IMR-90 (cell line): ENCODE measurements around the gene CENPH. TPM values are rescaled to one million over a fixed set of nuclear protein-coding genes. Genes with fewer than 3 reads are reported as not detected.

Experiments
- ATAC-seq: fragments of 200-7000 bp; cut with Tn5 transposase; 2 replicates; pipeline ENCODE4 v1.9.1; 2020; ENCODE audit warnings: low read depth, mild to moderate bottlenecking, moderate library complexity
- BruUV-seq: library from RNA; stranded (reverse); fragments of 400-500 nt; replicated peaks from 2 replicates; lab custom pipeline; 2021; lab: Mats Ljungman, UMichigan
- CTCF ChIA-PET: fragments of 300-600 bp; formaldehyde crosslinking; extraction: SDS; loops from one replicate; lab custom pipeline; 2021; ENCODE audit warnings: antibody characterized with exemption; lab: Yijun Ruan, JAX
- POLR2A ChIA-PET: fragments of 300-600 bp; sonication (Branson Sonifier 250); formaldehyde crosslinking; loops from one replicate; lab custom pipeline; 2022; ENCODE audit warnings: antibody characterized with exemption; ENCODE audit not compliant: unreplicated experiment; lab: Charles Lee
- DNase-seq: peaks from one replicate; pipeline ENCODE4 v3.0.0; 2013
- H2AFZ ChIP-seq: replicated peaks from 2 replicates; pipeline ENCODE3; 2013; ENCODE audit warnings: low read length, mild to moderate bottlenecking; ENCODE audit not compliant: poor library complexity
- H2AK5ac ChIP-seq: 2 replicates; pipeline ENCODE4 v1.6.1; 2013; ENCODE audit warnings: low read depth, low read length, inconsistent platforms
- H2AK9ac ChIP-seq: replicated peaks from 2 replicates; pipeline ENCODE3; 2013; ENCODE audit warnings: mild to moderate bottlenecking, low read depth, low read length, moderate library complexity; ENCODE audit not compliant: poor library complexity
- H2BK120ac ChIP-seq: 2 replicates; pipeline ENCODE4 v1.6.1; 2013; ENCODE audit warnings: low read depth, low read length, inconsistent platforms
- H2BK15ac ChIP-seq: 3 replicates; pipeline ENCODE4 v1.6.1; 2013; ENCODE audit warnings: low read depth, low read length, inconsistent platforms
- H2BK20ac ChIP-seq: 2 replicates; pipeline ENCODE4 v1.6.1; 2013; ENCODE audit warnings: low read depth, mild to moderate bottlenecking, inconsistent platforms, low read length, moderate library complexity
- H2BK5ac ChIP-seq: 2 replicates; pipeline ENCODE4 v1.6.1; 2013; ENCODE audit warnings: mild to moderate bottlenecking, low read depth, low read length, inconsistent platforms; ENCODE audit not compliant: poor library complexity, severe bottlenecking
- H3K14ac ChIP-seq: replicated peaks from 2 replicates; pipeline ENCODE4 v1.6.1; 2013; ENCODE audit warnings: low read depth, low read length, inconsistent platforms
- H3K18ac ChIP-seq: 2 replicates; pipeline ENCODE4 v1.6.1; 2013; ENCODE audit warnings: low read depth, low read length, control low read depth
- H3K23ac ChIP-seq: 2 replicates; pipeline ENCODE4 v1.6.1; 2013; ENCODE audit warnings: low read depth, low read length, inconsistent platforms
- H3K27ac ChIP-seq: 2 replicates; pipeline ENCODE4 v1.5.1; 2013; ENCODE audit warnings: mild to moderate bottlenecking, control low read depth, low read length; ENCODE audit not compliant: insufficient read depth
- H3K27me3 ChIP-seq: 2 replicates; pipeline ENCODE4 v1.6.1; 2013; ENCODE audit warnings: low read length; ENCODE audit not compliant: control insufficient read depth, insufficient read depth
- H3K36me3 ChIP-seq: 2 replicates; pipeline ENCODE4 v1.6.1; 2013; ENCODE audit warnings: low read length, mixed read lengths; ENCODE audit not compliant: control insufficient read depth, insufficient read depth
- H3K4ac ChIP-seq: 2 replicates; pipeline ENCODE4 v1.6.1; 2013; ENCODE audit warnings: low read depth, low read length, inconsistent platforms
- H3K4me1 ChIP-seq: 2 replicates; pipeline ENCODE4 v1.6.1; 2013; ENCODE audit warnings: low read length, mixed read lengths; ENCODE audit not compliant: control insufficient read depth, insufficient read depth
- H3K4me2 ChIP-seq: 2 replicates; pipeline ENCODE4 v1.6.1; 2013; ENCODE audit warnings: low read depth, mild to moderate bottlenecking, control low read depth, low read length, moderate library complexity
- H3K4me3 ChIP-seq: 2 replicates; pipeline ENCODE4 v1.5.1; 2013; ENCODE audit warnings: low read depth, mild to moderate bottlenecking, control low read depth, low read length, moderate library complexity; ENCODE audit not compliant: insufficient read depth
- H3K56ac ChIP-seq: 2 replicates; pipeline ENCODE4 v1.6.1; 2013; ENCODE audit warnings: low read length, inconsistent platforms; ENCODE audit not compliant: insufficient read depth; ENCODE audit errors: extremely low read depth
- H3K79me1 ChIP-seq, 2 experiments: 2 replicates each; pipeline ENCODE4 v1.6.1; 2013; ENCODE audit warnings: low read length in 2 of 2, inconsistent platforms in 1 of 2, low read depth in 1 of 2
- H3K9ac ChIP-seq: 2 replicates; pipeline ENCODE4 v1.6.1; 2013; ENCODE audit warnings: low read depth, low read length, control low read depth
- H3K9me1 ChIP-seq: 2 replicates; pipeline ENCODE4 v1.6.1; 2013; ENCODE audit warnings: low read length, inconsistent platforms; ENCODE audit not compliant: insufficient read depth
- H3K9me3 ChIP-seq: 2 replicates; pipeline ENCODE4 v1.6.1; 2013; ENCODE audit warnings: low read length; ENCODE audit not compliant: control insufficient read depth, insufficient read depth
- H4K20me1 ChIP-seq: 2 replicates; pipeline ENCODE4 v1.6.1; 2013; ENCODE audit warnings: low read length, inconsistent platforms; ENCODE audit not compliant: insufficient read depth
- H4K5ac ChIP-seq: 2 replicates; pipeline ENCODE4 v1.6.1; 2013; ENCODE audit warnings: mild to moderate bottlenecking, low read depth, low read length, control low read depth
- H4K8ac ChIP-seq, 2 experiments: 2 replicates each; pipeline ENCODE4 v1.6.1; 2013; ENCODE audit warnings: low read depth in 2 of 2, low read length in 2 of 2, control low read depth in 1 of 2, inconsistent platforms in 1 of 2
- H4K91ac ChIP-seq: 2 replicates; pipeline ENCODE4 v1.6.1; 2013; ENCODE audit warnings: low read depth, low read length, inconsistent platforms; ENCODE audit not compliant: insufficient read depth
- BHLHE40 ChIP-seq: fragments of 150-350 bp; IDR thresholded peaks from 2 replicates; pipeline ENCODE4 v1.6.1; 2016; ENCODE audit warnings: mild to moderate bottlenecking, low read depth, low read length
- CEBPB ChIP-seq: IDR thresholded peaks from 2 replicates; pipeline ENCODE4 v1.6.1; 2012; ENCODE audit warnings: low read depth, low read length, improper control_type of control experiment
- MAFK ChIP-seq: IDR thresholded peaks from 2 replicates; pipeline ENCODE4 v1.6.1; 2012; ENCODE audit warnings: low read depth, low read length, improper control_type of control experiment
- POLR2A ChIP-seq: IDR thresholded peaks from 2 replicates; pipeline ENCODE4 v1.6.1; 2012; ENCODE audit warnings: mild to moderate bottlenecking, low read depth, low read length
- RAD21 ChIP-seq: IDR thresholded peaks from 2 replicates; pipeline ENCODE4 v1.6.1; 2012; ENCODE audit warnings: low read length, improper control_type of control experiment
- RCOR1 ChIP-seq: IDR thresholded peaks from 2 replicates; pipeline ENCODE4 v1.6.1; 2012; ENCODE audit warnings: mild to moderate bottlenecking, low read length, improper control_type of control experiment; ENCODE audit not compliant: insufficient replicate concordance
- WGBS, 2 experiments: methylation state at CpG; one replicate each; pipeline versions ENCODE4 v1.1.5 to v1.1.7; 2013; ENCODE audit warnings: missing lambda C conversion rate in 2 of 2; ENCODE audit not compliant: insufficient read length in 1 of 2; ENCODE audit errors: extremely low coverage in 2 of 2; 5-methylcytosine and 5-hydroxymethylcytosine counted together
- dilution Hi-C: fragments of 300-500 bp; cut with HindIII; formaldehyde crosslinking; loops from one replicate; pipeline ENCODE4 v1.14.3; 2018; ENCODE audit warnings: low sequenced_read_pairs; ENCODE audit not compliant: unreplicated experiment
- in situ Hi-C: fragments of 300-500 bp; cut with MboI; formaldehyde crosslinking; loops from 3 replicates; pipeline ENCODE4 v1.14.3; 2019; ENCODE audit warnings: low sequenced_read_pairs, inconsistent platforms, mixed read lengths
- intact Hi-C: fragments of 100-400 bp; cut with micrococcal nuclease; formaldehyde crosslinking; loops from 2 replicates; pipeline ENCODE4 v1.10.0; 2022
- polyA plus RNA-seq, 3 experiments: library from polyadenylated mRNA; depleted of rRNA; stranded (reverse); fragments of >200 nt; gene quantifications; 2 replicates each; pipeline ENCODE4 v1.2.3, GENCODE V29; 2012; ENCODE audit warnings: low replicate concordance in 1 of 3
- total RNA-seq: library from RNA; depleted of rRNA; stranded (reverse); fragments of >200 nt; gene quantifications from 2 replicates; pipeline ENCODE4 v1.2.3, GENCODE V29; 2012
- TF ChIP-seq, protein P1 (sequence below): fragments of 150-350 bp; IDR thresholded peaks from 2 replicates; pipeline ENCODE4 v1.6.1; 2016; ENCODE audit warnings: low read depth, mild to moderate bottlenecking, low read length, moderate library complexity, borderline replicate concordance
- TF ChIP-seq, protein P2 (sequence below): conservative IDR thresholded peaks from 2 replicates; pipeline ENCODE4 v1.5.1; 2012; ENCODE audit warnings: mild to moderate bottlenecking, low read depth, low read length, improper control_type of control experiment

CENPH gene
- total and polyA plus RNA-seq, 2 of the 4 experiments (the other 2 are of a cell fraction) = 3.8 to 7.8 TPM

DNA sequence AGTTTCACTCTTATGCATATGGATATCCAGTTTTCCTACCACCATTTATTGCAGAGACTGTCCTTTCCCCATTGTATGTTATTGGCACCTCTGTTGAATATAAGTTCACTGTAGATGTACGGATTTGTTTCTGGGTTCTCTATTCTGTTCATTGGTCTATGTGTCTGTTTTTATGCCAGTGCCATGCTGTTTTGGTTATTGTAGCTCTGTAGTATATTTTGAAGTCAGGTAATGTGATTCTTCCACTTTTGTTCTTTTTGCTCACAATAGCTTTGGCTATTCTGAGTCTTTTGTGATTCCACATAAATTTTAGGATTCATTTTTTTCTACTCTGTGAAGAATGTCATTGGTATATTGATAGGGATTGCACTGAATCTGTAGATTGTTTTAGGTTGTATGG lies 48.6 kb upstream of the CENPH start:
- no peak overlapping the region for H3K9ac ChIP-seq
- H3K4ac ChIP-seq = no peak overlapping the region
- H2BK120ac ChIP-seq = no peak overlapping the region
- H3K4me2 ChIP-seq = no peak overlapping the region
- no peak overlapping the region for H2AK9ac ChIP-seq
- no peak overlapping the region for H3K27ac ChIP-seq
- H2BK5ac ChIP-seq = no peak overlapping the region
- H3K9me1 ChIP-seq = no peaks in the 10 kb centered on the region
- H3K23ac ChIP-seq = no peak overlapping the region
- H3K9me3 ChIP-seq = no peaks in the 10 kb centered on the region
- TF ChIP-seq RAD21 (no peak), RCOR1 (no peak), MAFK (no peak), CEBPB (no peak), POLR2A (no peak), BHLHE40 (no peak)
- TF ChIP-seq, protein P1, sequence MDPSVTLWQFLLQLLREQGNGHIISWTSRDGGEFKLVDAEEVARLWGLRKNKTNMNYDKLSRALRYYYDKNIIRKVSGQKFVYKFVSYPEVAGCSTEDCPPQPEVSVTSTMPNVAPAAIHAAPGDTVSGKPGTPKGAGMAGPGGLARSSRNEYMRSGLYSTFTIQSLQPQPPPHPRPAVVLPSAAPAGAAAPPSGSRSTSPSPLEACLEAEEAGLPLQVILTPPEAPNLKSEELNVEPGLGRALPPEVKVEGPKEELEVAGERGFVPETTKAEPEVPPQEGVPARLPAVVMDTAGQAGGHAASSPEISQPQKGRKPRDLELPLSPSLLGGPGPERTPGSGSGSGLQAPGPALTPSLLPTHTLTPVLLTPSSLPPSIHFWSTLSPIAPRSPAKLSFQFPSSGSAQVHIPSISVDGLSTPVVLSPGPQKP = no peak
- TF ChIP-seq, protein P2, sequence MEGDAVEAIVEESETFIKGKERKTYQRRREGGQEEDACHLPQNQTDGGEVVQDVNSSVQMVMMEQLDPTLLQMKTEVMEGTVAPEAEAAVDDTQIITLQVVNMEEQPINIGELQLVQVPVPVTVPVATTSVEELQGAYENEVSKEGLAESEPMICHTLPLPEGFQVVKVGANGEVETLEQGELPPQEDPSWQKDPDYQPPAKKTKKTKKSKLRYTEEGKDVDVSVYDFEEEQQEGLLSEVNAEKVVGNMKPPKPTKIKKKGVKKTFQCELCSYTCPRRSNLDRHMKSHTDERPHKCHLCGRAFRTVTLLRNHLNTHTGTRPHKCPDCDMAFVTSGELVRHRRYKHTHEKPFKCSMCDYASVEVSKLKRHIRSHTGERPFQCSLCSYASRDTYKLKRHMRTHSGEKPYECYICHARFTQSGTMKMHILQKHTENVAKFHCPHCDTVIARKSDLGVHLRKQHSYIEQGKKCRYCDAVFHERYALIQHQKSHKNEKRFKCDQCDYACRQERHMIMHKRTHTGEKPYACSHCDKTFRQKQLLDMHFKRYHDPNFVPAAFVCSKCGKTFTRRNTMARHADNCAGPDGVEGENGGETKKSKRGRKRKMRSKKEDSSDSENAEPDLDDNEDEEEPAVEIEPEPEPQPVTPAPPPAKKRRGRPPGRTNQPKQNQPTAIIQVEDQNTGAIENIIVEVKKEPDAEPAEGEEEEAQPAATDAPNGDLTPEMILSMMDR = no peak
- H3K36me3 ChIP-seq = no peaks in the 10 kb centered on the region
- no peak overlapping the region for H4K91ac ChIP-seq
- no peak overlapping the region for H2AK5ac ChIP-seq
- dilution Hi-C loops = no loop called here
- H3K4me3 ChIP-seq = no peak overlapping the region
- H2BK15ac ChIP-seq = no peak overlapping the region
- CTCF ChIA-PET = interaction anchor here (0.6 to 0.9 kb wide), 2 partner anchors 193 to 287 kb away, joined by 3 read pairs; no protein-coding TSS in a partner anchor
- no peaks in the 10 kb centered on the region for H3K4me1 ChIP-seq
- no peak overlapping the region for H2AFZ ChIP-seq
- ATAC-seq (no peak), DNase-seq (no peak)
- in situ Hi-C loops = no loop called here
- BruUV-seq = no TSS peak
- no peaks in the 10 kb centered on the region for H3K79me1 ChIP-seq
- H3K18ac ChIP-seq = no peak overlapping the region
- H4K5ac ChIP-seq = no peak overlapping the region
- H3K27me3 ChIP-seq = no peaks in the 10 kb centered on the region
- no peaks in the 10 kb centered on the region for H4K20me1 ChIP-seq
- no peak overlapping the region for H3K14ac ChIP-seq
- H4K8ac ChIP-seq = no peak overlapping the region
- POLR2A ChIA-PET = no interaction called here
- H2BK20ac ChIP-seq = no peak overlapping the region
- WGBS, 2 experiments = no CpG with 5 or more reads among the region's 1 CpG
- intact Hi-C loops = no loop called here
- no peak overlapping the region for H3K56ac ChIP-seq
